Activated T-helper 9 cell treated with anti-CD3 and anti-CD28 coated beads, Interleukin-2, amount 50 U/mL, for 16 hours (primary cell): ENCODE data around the gene ZNF541.

ENCODE experiments used
- DNase-seq: peaks from one replicate; pipeline ENCODE4 v3.0.0-alpha.2; 2020; ENCODE audit warnings: low read depth

The ZNF541 gene

DNA sequence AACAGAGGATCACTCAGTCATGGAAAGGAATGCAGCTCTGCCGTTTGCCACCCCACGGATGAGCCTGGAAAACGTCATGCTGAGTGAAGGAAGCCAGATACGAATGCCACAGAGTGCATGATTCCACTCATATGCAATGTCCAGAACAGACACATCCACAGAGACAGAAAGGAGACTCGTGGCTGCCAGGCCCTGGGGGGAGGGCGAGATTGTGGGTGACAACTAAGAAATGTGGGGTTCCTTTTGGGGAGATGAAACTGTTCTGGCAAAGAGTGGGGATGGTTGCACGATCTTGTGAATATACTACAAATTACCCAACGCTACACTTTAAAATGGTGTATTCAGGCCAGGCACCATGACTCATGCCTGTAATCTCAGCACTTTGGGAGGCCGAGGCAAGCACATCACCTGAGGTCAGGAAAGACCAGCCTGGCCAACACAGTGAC lies 30.9 kb downstream of the ZNF541 start:
- no peak for DNase-seq

DNA sequence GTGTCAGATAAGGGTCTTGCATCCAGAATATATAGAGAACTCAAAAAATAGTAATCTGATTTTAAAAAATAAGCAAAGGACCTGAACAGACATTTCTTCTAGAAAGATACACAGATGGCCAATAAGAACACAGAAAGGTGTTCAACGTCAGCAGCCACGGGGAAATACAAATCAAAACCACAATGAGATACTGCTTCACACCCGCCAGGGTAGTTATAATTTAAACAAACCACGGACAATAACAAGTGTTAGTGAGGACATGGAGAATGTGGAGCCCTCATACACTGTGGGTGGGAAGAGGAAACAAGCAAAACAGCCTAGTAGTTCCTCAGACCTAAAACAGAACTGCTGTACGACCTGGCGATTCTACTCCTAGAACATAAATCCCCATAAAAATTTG lies 31.4 kb downstream of the ZNF541 start:
- DNase-seq = no peak

DNA sequence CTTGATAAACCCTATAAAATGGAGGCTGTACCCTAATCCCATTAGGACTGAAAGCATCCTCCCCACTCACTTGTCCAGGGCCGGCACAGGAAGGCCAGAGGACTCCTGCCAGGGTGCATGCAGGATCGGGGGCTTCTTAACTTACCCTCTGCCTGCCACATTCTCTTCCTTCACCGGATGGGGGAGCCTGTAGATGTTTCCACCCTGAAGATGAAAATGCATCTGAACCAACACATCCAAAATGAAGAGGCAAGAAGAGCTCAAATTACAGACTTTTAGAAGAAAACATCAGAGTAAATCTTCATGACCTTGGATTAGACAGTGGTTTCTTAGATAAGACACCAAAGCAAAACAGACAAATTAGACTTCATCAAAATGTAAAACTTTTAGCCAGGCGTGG lies 32.2 kb downstream of the ZNF541 start:
- DNase-seq = no peak

DNA sequence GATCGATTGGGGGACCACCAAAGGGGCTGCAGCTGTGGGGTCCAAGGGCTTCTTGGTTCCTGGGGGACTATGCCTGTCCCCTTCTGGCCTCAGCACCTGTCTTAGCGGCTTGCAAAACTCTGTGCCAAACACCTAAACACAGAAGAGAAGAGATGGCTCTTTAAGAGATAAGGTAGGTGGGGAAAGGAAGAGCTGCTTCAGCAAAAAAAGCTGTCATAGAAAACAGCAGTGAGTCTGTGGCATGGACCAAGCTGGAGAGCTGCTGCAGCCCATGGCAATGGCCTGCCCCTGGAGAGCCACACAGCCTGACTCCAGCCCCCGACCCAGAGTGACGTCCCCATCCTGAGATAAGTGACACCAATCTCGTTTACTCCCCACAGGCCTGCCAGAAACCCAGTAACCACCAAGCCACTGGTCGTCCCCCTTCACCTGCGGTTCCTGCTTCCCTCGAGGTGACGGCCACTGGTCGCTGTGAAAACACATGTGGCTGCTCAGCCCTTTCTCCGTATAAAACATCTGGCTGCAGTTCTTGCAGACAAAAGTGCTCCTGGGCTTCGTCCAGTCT lies 33.1 kb downstream of the ZNF541 start:
- DNase-seq = no peak

DNA sequence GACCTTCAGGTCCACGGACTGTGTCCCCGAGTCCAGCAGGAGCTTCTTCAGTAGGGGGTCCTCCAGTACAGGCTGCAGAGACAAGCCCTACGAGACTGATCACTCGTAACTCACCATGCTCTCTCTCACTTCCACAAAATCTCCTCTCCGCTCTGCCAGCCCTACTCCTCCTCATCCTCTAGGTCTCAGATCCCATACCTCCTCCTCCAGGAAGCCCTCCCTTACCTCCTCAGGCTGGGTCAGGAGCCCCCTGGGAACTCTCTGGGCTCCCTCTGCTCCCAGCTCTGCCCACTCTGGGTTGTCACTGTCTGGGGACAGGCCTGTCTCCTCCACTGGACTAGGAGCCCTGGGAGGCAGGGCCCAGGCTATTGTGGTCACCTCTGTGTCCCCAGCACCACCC lies 34.1 kb downstream of the ZNF541 start:
- DNase-seq = no peak

DNA sequence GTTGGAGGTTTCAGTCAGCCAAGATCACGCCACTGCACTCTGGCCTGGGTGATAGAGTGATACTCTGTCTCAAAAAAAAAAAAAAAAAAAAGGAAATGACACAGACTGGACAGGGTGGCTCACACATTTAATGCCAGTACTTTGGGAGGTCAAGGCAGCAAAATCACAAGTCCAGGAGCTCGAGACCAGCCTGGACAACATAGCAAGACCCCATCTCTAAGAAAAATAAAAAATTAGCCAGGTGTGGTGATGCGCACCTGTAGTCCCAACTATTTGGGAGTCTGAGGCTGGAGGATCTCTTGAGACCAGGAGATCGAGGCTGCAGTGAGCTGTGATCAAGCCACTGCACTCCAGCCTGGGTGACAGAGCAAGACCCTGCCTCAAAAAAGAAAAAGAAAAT lies 35.5 kb downstream of the ZNF541 start:
- no peak for DNase-seq

DNA sequence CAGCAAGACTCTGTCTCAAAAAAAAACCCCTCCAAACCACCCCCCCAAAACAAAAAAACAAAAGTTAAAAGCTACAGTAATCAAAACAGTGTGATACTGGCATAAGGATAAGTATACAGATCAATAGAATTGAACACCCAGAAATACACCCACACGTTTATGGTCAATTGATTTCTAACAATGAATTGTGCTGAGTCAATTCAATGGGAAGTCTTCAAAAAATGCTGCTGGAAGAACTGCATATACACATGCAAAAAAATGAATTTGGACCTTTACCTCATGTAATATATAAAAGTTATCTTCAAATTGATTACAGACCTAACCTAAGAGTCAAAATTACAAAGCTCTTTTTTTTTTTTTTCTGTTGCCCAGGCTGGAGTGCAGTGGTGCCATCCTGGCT lies 38.3 kb downstream of the ZNF541 start:
- DNase-seq = no peak

DNA sequence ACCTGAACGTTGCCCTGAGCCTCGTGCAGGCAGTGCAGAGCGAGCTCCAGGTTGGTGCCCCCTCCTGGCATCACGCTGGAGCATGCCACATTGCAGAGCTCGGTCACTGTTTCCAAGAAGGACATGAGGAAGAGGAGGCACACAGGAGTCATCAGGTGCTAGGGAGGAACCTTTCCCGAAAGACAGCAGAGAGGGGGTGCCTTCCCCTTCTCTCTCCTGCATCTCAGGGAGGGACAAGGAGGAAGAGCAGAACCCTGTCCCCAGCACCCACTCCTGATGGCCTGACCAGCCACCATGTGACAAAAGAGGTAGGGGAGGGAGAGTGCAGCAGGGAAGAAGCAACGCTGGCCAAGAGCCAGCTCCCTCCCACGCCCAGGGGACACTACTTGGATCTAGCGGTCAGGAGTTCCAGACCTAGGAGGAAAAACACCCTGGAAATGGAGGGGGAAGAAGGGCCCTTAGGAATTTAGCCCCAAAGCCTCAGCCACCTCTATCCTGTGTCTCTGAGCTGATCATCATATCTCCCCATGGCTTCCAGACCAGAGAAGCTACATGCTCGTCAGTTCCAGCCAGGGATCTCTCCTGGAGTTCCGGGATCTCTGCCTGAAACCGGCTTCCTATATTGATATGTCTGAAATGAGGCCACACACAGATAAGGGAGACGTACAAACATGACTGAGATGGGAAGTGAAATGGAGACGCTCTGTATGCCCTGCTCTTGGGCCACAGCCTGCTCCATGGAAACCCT lies 41.1 kb downstream of the ZNF541 start:
- no peak for DNase-seq

DNA sequence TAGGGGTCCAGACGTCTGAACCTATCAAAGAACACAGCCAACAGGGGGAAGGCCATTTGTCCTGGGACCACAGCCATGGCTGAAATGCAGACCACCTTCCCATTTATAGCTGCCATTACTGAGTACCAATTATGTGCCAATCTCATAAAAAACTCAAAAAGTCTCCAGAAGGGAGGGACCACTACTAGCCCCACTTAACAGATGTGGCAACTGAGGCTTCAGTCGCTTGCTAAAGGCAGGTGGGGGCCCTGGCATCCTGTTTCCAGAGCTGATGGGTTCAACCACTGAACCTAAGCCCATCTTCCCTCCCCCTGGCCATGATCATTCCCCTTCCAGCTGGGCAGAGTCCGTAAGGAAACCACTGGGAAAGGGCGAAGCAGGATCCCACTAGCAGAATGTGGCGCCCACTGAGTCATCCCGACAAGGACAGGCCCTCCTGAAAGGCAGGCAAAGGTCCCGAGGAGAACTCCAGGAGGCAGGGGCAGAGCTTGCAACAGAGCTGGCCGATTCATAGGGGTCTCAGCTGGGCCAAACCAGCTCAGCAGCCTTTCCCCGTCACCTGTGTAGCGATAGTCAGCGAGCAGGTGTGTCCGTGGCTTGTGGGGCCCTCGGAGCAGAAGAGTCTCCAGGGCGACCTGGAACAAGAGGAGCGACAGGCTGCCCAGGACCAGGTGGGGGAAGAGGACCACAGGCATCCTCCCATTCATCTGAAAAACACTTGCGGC lies 43.8 kb downstream of the ZNF541 start:
- DNase-seq = no peak

DNA sequence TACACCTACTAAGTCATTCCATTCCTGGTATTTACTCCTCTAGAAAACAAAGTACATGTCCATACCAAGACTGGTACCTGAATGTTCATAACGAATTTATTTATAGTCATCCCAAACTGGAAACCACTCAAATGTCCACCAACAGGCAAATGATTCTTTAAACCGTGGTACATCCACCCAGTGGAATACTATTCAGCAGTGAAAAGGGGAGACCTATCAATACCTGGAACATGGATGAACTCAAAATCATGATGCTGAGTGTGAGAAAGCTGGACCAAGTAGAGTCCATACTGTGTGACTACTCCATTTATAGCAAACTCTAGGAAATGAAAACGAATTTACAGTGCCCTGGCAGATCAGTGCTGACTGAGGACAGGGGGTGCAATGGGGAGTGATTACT lies 46.1 kb downstream of the ZNF541 start:
- no peak for DNase-seq

DNA sequence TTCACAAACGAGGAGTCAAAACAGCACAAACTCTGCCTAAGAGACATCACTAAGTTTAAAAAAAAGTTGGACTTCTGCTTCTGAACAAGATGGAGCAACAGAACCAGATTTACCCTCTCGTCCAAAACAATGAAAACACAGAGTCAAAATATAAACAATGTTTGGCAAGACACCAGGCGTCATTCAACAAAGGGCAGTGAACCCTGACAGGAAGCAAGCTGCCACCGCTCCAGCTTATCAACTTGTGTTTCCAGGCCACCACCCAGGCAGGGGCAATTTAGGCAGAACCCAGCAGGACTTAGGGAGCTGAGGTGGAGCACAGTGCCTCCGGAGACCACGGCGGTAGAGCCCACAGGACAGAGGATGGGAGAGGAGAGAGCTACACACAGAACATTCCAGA lies 49.5 kb downstream of the ZNF541 start:
- DNase-seq = no peak
